BE2C (cell line): ENCODE measurements around the gene NR2F1.

ENCODE experiments used
- DNase-seq: peaks from one replicate; pipeline ENCODE4 v3.0.0-alpha.2; 2020
- H3K27me3 ChIP-seq: fragments of 250-450 bp; sonication (Bioruptor Pico); 2 replicates; pipeline ENCODE4 v1.5.1; 2020; ENCODE audit warnings: mild to moderate bottlenecking
- H3K36me3 ChIP-seq: fragments of 250-450 bp; sonication (Bioruptor Pico); 2 replicates; pipeline ENCODE4 v1.5.1; 2020; ENCODE audit warnings: mild to moderate bottlenecking
- H3K4me1 ChIP-seq: fragments of 250-450 bp; sonication (Bioruptor Pico); 2 replicates; pipeline ENCODE4 v1.5.1; 2020
- H3K4me3 ChIP-seq: 2 replicates; pipeline ENCODE4 v1.5.1; 2011; ENCODE audit warnings: low read depth, low read length
- H3K9me3 ChIP-seq: fragments of 250-450 bp; sonication (Bioruptor Pico); 2 replicates; pipeline ENCODE4 v1.5.1; 2020
- CTCF ChIP-seq: IDR thresholded peaks from 2 replicates; pipeline ENCODE4 v1.5.1; 2012; ENCODE audit warnings: mild to moderate bottlenecking, low read depth, low read length

Gene NR2F1

DNA sequence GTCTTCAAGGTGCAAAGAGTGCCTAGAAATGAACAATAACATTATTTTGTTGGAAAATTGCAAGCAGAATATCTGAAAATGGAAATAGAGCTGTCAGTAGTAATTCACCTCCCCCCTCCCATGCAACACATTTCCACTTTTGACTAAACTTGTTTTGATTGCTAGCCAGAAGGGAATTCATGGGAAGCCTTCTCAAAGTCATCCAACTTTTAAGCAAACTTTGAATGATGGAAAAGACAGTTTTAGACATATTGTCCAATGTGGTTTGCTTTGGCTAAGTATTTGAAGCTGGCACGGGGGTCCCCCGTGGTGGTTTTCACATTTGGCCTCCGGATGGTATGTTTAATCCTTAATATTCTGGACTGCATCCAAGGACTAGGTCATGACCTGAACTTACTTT lies 7.5 kb downstream of the NR2F1 start:
- Histone ChIP-seq H3K4me3 (no peak overlapping the region), H3K4me1 (no peaks in the 10 kb centered on the region), H3K27me3 (no peaks in the 10 kb centered on the region), H3K36me3 (peaks cover 24% of the 10 kb centered on the region), H3K9me3 (no peaks in the 10 kb centered on the region)
- no peak for TF ChIP-seq CTCF
- DNase-seq: no peak

DNA sequence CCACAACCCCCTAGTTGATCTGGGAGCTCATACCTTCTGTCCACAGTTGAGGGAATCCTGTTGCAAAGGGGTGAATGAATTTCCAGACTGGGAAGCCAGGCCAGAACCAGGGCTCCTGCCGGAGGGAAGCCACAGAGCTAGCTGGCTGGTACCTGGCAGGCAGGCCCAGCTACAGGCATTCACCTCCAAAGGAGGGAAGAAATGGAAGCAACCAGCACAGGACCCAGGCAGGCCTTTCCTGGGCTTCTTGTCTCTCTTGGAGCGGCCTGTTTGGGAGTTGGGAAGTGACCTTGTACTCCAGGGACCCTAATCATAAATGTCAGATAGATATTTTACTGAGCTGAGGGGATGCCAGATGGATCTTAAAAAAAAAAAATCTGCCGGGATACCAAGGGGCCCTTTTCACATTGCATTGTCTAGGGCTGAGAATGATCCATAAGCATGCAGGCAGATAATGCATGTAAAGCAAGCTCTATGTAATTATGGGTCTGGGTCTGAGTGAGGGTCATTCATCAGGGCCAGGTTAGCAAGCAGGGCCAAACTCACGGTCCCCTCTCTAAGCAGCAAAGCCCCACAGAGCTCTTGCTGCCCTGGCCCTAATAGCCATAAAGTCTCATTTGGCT lies 8.4 kb downstream of the NR2F1 start:
- H3K4me1 ChIP-seq: no peaks in the 10 kb centered on the region

GRCh38 chr5:93592883-93593282 lies 9.9 kb downstream of the NR2F1 start:
- Histone ChIP-seq H3K4me1 (no peaks in the 10 kb centered on the region), H3K4me3 (no peak overlapping the region), H3K36me3 (peaks cover 20% of the 10 kb centered on the region), H3K27me3 (no peaks in the 10 kb centered on the region), H3K9me3 (no peaks in the 10 kb centered on the region)
- TF ChIP-seq CTCF: no peak
- DNase-seq: no peak

More for the DNA sequence above, 8.4 kb downstream of the NR2F1 start:
- Histone ChIP-seq H3K36me3 (peaks cover 24% of the 10 kb centered on the region), H3K9me3 (no peaks in the 10 kb centered on the region), H3K4me3 (no peak overlapping the region), H3K27me3 (no peaks in the 10 kb centered on the region)
- no peak for TF ChIP-seq CTCF
- no peak for DNase-seq

GRCh38 chr5:93593476-93594131 lies 10.6 kb downstream of the NR2F1 start:
- H3K36me3 ChIP-seq: peaks cover 17% of the 10 kb centered on the region
- no peak for DNase-seq
- no peak for TF ChIP-seq CTCF
- no peak overlapping the region for H3K4me3 ChIP-seq
- H3K27me3 ChIP-seq: no peaks in the 10 kb centered on the region
- no peaks in the 10 kb centered on the region for H3K4me1 ChIP-seq
- no peaks in the 10 kb centered on the region for H3K9me3 ChIP-seq

GRCh38 chr5:93594591-93595419 lies 11.8 kb downstream of the NR2F1 start:
- Histone ChIP-seq H3K9me3 (no peaks in the 10 kb centered on the region), H3K4me1 (no peaks in the 10 kb centered on the region), H3K4me3 (no peak overlapping the region), H3K27me3 (no peaks in the 10 kb centered on the region), H3K36me3 (peaks cover 14% of the 10 kb centered on the region)
- DNase-seq: no peak
- TF ChIP-seq CTCF: no peak
